Natural killer cell (primary cell): ENCODE data around the gene PAX8. TPM values are rescaled to one million over a fixed set of nuclear protein-coding genes. Genes with fewer than 3 reads are reported as not detected.

Source experiments
- ATAC-seq, 3 donors: fragments of 150-1000 bp in 2 of 3; fragments of 200-7000 bp in 1 of 3; cut with Tn5 transposase; 1 replicate in 1 of 3; 2 replicates in 2 of 3; pipeline ENCODE4 v1.10.0; 2021; ENCODE audit warnings: mild to moderate bottlenecking in 2 of 3, moderate library complexity in 2 of 3
- DNase-seq, 2 donors: peaks; one replicate each; pipeline versions ENCODE4 v3.0.0 to v3.0.0-alpha.2; 2013 to 2021; ENCODE audit warnings: mixed read lengths in 1 of 2
- H3K27ac ChIP-seq: one replicate; pipeline ENCODE4 v1.5.1; 2013; ENCODE audit warnings: mild to moderate bottlenecking, low read length
- H3K27me3 ChIP-seq: one replicate; pipeline ENCODE4 v1.6.1; 2013; ENCODE audit warnings: low read length; ENCODE audit not compliant: control insufficient read depth, insufficient read depth
- H3K36me3 ChIP-seq: one replicate; pipeline ENCODE4 v1.6.1; 2013; ENCODE audit warnings: low read length; ENCODE audit not compliant: control insufficient read depth, insufficient read depth
- H3K4me1 ChIP-seq: one replicate; pipeline ENCODE4 v1.6.1; 2013; ENCODE audit warnings: low read length; ENCODE audit not compliant: control insufficient read depth, insufficient read depth
- H3K4me3 ChIP-seq: one replicate; pipeline ENCODE4 v1.5.1; 2013; ENCODE audit warnings: low read length
- H3K9me3 ChIP-seq: one replicate; pipeline ENCODE4 v1.6.1; 2013; ENCODE audit warnings: low read length; ENCODE audit not compliant: control insufficient read depth, insufficient read depth
- H3K27ac Mint-ChIP-seq, 2 donors: one replicate each; pipeline ENCODE4 v1.8.0; 2022; ENCODE audit warnings: mild to moderate bottlenecking in 2 of 2, mixed read lengths in 2 of 2, moderate library complexity in 1 of 2
- H3K27me3 Mint-ChIP-seq, 2 donors: one replicate each; pipeline ENCODE4 v1.8.0; 2022; ENCODE audit warnings: low read depth in 2 of 2, mixed read lengths in 2 of 2
- H3K36me3 Mint-ChIP-seq: one replicate; pipeline ENCODE4 v1.8.0; 2022; ENCODE audit warnings: mixed read lengths
- H3K4me1 Mint-ChIP-seq, 2 donors: one replicate each; pipeline ENCODE4 v1.8.0; 2022; ENCODE audit warnings: mixed read lengths in 2 of 2
- H3K4me3 Mint-ChIP-seq: one replicate; pipeline ENCODE4 v1.8.0; 2022; ENCODE audit warnings: mild to moderate bottlenecking, moderate library complexity, mixed read lengths
- H3K9me3 Mint-ChIP-seq, 2 donors: one replicate each; pipeline ENCODE4 v1.8.0; 2022; ENCODE audit warnings: mixed read lengths in 2 of 2
- CTCF ChIP-seq: fragments of 200-600 bp; IDR thresholded peaks from one replicate; pipeline ENCODE4 v1.8.0; 2022; ENCODE audit warnings: antibody characterized with exemption
- WGBS: methylation state at CpG from one replicate; pipeline ENCODE4 v1.1.7; 2013; ENCODE audit warnings: missing lambda C conversion rate; ENCODE audit not compliant: insufficient coverage; 5-methylcytosine and 5-hydroxymethylcytosine counted together
- intact Hi-C: fragments of 100-400 bp; cut with micrococcal nuclease; formaldehyde crosslinking; loops from one replicate; pipeline ENCODE4 v1.14.2; 2022
- total RNA-seq, 4 donors: library from RNA; stranded (reverse); fragments of 120-200 nt in 1 of 4; gene quantifications; one replicate each; pipeline versions ENCODE4 v1.2.3 to v1.2.4, GENCODE V29; 2013 to 2022

Gene PAX8
- total RNA-seq, 3 donors from 2014 or later (not counting 1 experiment from before 2014, with no cell fraction given): 0.57 to 1.2 (median 0.65) TPM

- Mint-ChIP-seq H3K36me3 (no peaks in the 10 kb centered on the region), H3K9me3 (no peaks in the 10 kb centered on the region)
- H3K27me3 ChIP-seq: peaks cover 55% of the 10 kb centered on the region
These were observed 4.3 kb downstream of the PAX8 start for GRCh38 chr2:113274432-113274831.

GRCh38 chr2:113273981-113274380, 4.7 kb downstream of the PAX8 start:
- TF ChIP-seq CTCF: no peak
- H3K4me3 ChIP-seq: no peak overlapping the region
- H3K9me3 Mint-ChIP-seq: no peaks in the 10 kb centered on the region
- H3K4me1 ChIP-seq: peaks cover 22% of the 10 kb centered on the region
- H3K36me3 ChIP-seq: no peaks in the 10 kb centered on the region
- DNase-seq (no peak), ATAC-seq (no peak)
- peaks cover 28 to 41% of the 10 kb centered on the region in 2 donors for H3K27me3 Mint-ChIP-seq
- no peaks in the 10 kb centered on the region for H3K36me3 Mint-ChIP-seq
- H3K27ac ChIP-seq: no peak overlapping the region
- no peaks in the 10 kb centered on the region for H3K4me1 Mint-ChIP-seq
- no peak overlapping the region for H3K27ac Mint-ChIP-seq
- 67% methylated on average over 8 of the region's 9 CpGs for WGBS
- no peak overlapping the region for H3K4me3 Mint-ChIP-seq
- H3K27me3 ChIP-seq: peaks cover 52% of the 10 kb centered on the region
- H3K9me3 ChIP-seq: no peaks in the 10 kb centered on the region
- intact Hi-C loops: no loop called here

More at GRCh38 chr2:113274432-113274831, 4.3 kb downstream of the PAX8 start:
- Mint-ChIP-seq H3K4me3 (no peak overlapping the region), H3K4me1 (no peaks in the 10 kb centered on the region), H3K27me3 (peaks cover 31 to 46% of the 10 kb centered on the region in 2 donors), H3K27ac (no peak overlapping the region)
- H3K4me3 ChIP-seq: no peak overlapping the region
- no peak for TF ChIP-seq CTCF
- peaks cover 22% of the 10 kb centered on the region for H3K4me1 ChIP-seq
- no peaks in the 10 kb centered on the region for H3K9me3 ChIP-seq
- intact Hi-C loops: no loop called here
- DNase-seq (no peak), ATAC-seq (no peak)
- no peaks in the 10 kb centered on the region for H3K36me3 ChIP-seq
- H3K27ac ChIP-seq: no peak overlapping the region

- H3K36me3 Mint-ChIP-seq: no peaks in the 10 kb centered on the region
- no peak overlapping the region for H3K27ac Mint-ChIP-seq
- H3K36me3 ChIP-seq: no peaks in the 10 kb centered on the region
- no peak overlapping the region for H3K4me3 Mint-ChIP-seq
- H3K27ac ChIP-seq: no peak overlapping the region
- TF ChIP-seq CTCF: no peak
- peak in 2 of 3 donors; percentile 56 to 81 for ATAC-seq
- H3K9me3 Mint-ChIP-seq: no peaks in the 10 kb centered on the region
- H3K4me1 Mint-ChIP-seq: no peaks in the 10 kb centered on the region
- H3K4me1 ChIP-seq: peaks cover 22% of the 10 kb centered on the region
- peaks cover 23 to 40% of the 10 kb centered on the region in 2 donors for H3K27me3 Mint-ChIP-seq
- DNase-seq: peak in 1 of 2 donors; percentile 66
- no peak overlapping the region for H3K4me3 ChIP-seq
- H3K9me3 ChIP-seq: no peaks in the 10 kb centered on the region
- H3K27me3 ChIP-seq: peaks cover 46% of the 10 kb centered on the region
- WGBS: 36% methylated on average over 8 of the region's 8 CpGs
- intact Hi-C loops: no loop called here
These were observed 5.6 kb downstream of the PAX8 start for GRCh38 chr2:113273027-113273551.

- Histone ChIP-seq H3K9me3 (no peaks in the 10 kb centered on the region), H3K4me3 (no peak overlapping the region), H3K27me3 (peaks cover 46% of the 10 kb centered on the region), H3K4me1 (peaks cover 22% of the 10 kb centered on the region), H3K36me3 (no peaks in the 10 kb centered on the region), H3K27ac (no peak overlapping the region)
- intact Hi-C loops: no loop called here
- Mint-ChIP-seq H3K36me3 (no peaks in the 10 kb centered on the region), H3K27ac (no peak overlapping the region), H3K27me3 (peaks cover 23 to 40% of the 10 kb centered on the region in 2 donors), H3K4me3 (no peak overlapping the region), H3K9me3 (no peaks in the 10 kb centered on the region), H3K4me1 (no peaks in the 10 kb centered on the region)
- 86% methylated on average over 3 of the region's 5 CpGs for WGBS
- ATAC-seq: no peak
- no peak for DNase-seq
- TF ChIP-seq CTCF: no peak
These were observed 6.2 kb downstream of the PAX8 start for GRCh38 chr2:113272477-113272876.
